ENCODE data around the gene MAST1. TPM values are rescaled to one million over a fixed set of nuclear protein-coding genes. Genes with fewer than 3 reads are reported as not detected.

The MAST1 gene
- total RNA-seq, 2 donors from 2014 or later, result 1.3 to 2.4 TPM

DNA sequence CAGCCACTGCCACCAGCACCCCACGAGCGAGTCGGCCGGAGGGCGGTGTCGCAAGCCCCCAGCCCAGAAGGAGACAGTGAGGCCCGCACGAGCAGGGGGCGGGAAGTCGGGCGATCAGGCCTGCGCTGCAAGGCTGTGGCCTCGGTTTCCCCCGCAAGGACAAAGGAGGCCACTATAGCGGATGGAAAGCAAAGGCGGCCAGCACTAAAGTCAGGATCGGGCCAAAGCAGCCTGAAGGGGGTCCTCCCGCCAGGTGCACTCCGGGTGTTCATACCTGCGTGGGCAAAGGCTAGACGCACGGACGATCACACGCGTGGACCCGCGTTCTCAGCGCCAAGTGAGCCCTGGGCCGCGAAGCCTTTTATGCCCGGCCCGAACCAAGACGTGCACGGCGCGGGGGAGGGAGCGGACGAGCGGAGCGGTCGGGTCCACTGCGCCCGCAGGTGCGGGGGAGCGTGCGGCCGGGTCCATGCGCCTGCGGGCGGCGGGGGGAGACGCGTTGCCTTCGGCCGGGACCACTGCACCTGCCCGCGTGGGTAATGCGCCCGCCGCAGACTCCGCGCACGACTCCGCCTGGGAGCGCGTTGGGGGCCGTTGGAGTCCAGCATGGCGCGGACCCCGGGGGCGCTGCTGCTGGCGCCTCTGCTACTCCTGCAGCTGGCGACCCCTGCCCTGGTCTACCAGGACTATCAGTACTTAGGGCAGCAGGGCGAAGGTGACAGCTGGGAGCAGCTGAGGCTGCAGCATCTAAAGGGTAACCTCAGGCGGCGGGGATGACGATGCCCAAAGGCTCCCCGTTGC is 36.6 kb upstream of the MAST1 start, which contains the start of the genes PRDX2 and THSD8:
TSS of gene PRDX2 (minus strand) at position 335 of the 801 bp plus-strand sequence. CDS start 539 bp downstream, outside the sequence.
TSS of gene THSD8 (plus strand) at position 604 of the 801 bp plus-strand sequence. CDS start at position 607, 3 bp downstream.
- Histone ChIP-seq H3K9me3 (no peaks in the 10 kb centered on the region), H3K27ac (peak within 1 kb of the TSS; percentile 74 to 78), H3K4me1 (replicated peaks) (peaks cover 8% of the 10 kb centered on the region), H3K4me3 (peak within 1 kb of the TSS; percentile 50 to 67), H3K27me3 (replicated peaks; ENCODE audit: insufficient read depth) (no peaks in the 10 kb centered on the region), H3K36me3 (peaks cover 0 to 6% of the 10 kb centered on the region in 2 donors)
- DNase-seq (ENCODE audit: low spot score), result peak; percentile 76
- intact Hi-C loops (cut with DNase I), result no loop called here
- WGBS, result under 1% methylated on average over 23 of the region's 78 CpGs
- TF ChIP-seq POLR2A (IDR thresholded peaks at IDR 0.05) (peak; percentile 95), POLR2AphosphoS5 (IDR thresholded peaks at IDR 0.05) (peak; percentile 95)
- TF ChIP-seq, protein P1, sequence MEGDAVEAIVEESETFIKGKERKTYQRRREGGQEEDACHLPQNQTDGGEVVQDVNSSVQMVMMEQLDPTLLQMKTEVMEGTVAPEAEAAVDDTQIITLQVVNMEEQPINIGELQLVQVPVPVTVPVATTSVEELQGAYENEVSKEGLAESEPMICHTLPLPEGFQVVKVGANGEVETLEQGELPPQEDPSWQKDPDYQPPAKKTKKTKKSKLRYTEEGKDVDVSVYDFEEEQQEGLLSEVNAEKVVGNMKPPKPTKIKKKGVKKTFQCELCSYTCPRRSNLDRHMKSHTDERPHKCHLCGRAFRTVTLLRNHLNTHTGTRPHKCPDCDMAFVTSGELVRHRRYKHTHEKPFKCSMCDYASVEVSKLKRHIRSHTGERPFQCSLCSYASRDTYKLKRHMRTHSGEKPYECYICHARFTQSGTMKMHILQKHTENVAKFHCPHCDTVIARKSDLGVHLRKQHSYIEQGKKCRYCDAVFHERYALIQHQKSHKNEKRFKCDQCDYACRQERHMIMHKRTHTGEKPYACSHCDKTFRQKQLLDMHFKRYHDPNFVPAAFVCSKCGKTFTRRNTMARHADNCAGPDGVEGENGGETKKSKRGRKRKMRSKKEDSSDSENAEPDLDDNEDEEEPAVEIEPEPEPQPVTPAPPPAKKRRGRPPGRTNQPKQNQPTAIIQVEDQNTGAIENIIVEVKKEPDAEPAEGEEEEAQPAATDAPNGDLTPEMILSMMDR (IDR thresholded peaks at IDR 0.05), result peak in 2 of 4 experiments; percentile 9 to 14

DNA sequence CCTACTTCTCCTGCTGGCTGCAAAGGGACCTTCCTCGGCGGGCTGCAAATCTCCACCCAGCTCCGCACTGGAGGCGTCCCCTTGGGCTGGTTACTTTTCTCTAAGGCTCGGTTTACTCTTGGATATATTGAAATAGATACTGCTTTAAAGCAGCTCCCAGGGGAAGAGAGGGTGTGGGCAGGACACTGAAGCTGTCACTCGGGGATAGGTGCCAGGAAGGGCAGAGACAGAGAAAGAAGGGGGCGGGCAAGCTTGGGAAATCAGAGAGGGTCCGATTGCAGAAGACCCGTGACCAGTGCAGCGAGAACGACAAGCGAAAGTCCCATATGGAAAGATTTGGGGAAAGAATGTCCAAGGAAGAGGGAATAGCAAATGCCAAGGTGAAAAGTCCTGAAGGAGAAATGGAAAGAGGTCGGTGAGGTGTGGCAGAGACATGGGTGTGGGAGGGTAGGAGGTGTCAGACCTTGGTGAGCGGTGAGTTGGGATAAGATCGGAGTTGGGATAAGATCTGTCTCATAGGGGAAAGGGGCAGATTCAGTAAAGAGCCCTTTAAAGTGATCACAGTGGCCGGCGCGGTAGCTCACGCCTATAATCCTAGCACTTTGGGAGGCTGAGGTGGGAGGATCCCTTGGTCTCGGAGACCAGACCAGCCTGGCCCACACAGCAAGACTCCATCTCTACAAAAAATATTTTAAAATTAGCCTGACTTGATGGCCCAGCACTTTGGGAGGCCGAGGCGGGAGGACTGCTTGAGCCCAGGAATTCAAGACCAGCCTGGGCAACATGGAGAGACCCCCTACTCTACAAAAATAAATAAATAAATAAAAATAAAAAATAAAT is 35.8 kb upstream of the MAST1 start:
- 41% methylated on average over 22 of the region's 22 CpGs for WGBS
- TF ChIP-seq, protein P1 (IDR thresholded peaks at IDR 0.05), result no peak
- TF ChIP-seq POLR2A (IDR thresholded peaks at IDR 0.05) (no peak), POLR2AphosphoS5 (IDR thresholded peaks at IDR 0.05) (no peak)
- Histone ChIP-seq H3K27ac (peak overlapping the region; percentile 74 to 78), H3K4me1 (replicated peaks) (peaks cover 8% of the 10 kb centered on the region), H3K36me3 (peaks cover 0 to 6% of the 10 kb centered on the region in 2 donors), H3K9me3 (no peaks in the 10 kb centered on the region), H3K27me3 (replicated peaks; ENCODE audit: insufficient read depth) (no peaks in the 10 kb centered on the region), H3K4me3 (peak overlapping the region; percentile 50 to 67)
- DNase-seq (ENCODE audit: low spot score), result no peak
- intact Hi-C loops (cut with DNase I), result no loop called here

DNA sequence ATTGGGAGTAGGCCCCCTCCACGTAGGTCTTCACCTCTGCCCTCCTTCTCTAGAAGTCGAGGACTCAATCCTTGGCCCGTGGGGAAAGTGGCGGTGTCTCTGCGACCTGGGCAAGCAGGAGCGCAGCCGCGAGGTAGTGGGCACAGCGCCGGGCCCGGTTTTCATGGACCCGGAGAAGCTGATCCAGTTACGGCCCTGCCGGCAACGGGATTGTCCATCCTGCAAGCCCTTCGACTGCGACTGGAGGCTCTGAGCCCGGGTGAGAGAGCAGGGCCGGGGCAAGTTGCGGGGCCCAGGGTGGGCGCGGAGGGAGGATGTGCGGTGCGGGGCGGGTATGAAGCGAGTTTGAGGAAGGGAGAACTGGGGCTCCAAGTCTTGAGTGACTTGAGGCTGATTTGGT is 34.3 kb upstream of the MAST1 start:
- no peak overlapping the region for H3K4me3 ChIP-seq
- intact Hi-C loops (cut with DNase I), result no loop called here

DNA sequence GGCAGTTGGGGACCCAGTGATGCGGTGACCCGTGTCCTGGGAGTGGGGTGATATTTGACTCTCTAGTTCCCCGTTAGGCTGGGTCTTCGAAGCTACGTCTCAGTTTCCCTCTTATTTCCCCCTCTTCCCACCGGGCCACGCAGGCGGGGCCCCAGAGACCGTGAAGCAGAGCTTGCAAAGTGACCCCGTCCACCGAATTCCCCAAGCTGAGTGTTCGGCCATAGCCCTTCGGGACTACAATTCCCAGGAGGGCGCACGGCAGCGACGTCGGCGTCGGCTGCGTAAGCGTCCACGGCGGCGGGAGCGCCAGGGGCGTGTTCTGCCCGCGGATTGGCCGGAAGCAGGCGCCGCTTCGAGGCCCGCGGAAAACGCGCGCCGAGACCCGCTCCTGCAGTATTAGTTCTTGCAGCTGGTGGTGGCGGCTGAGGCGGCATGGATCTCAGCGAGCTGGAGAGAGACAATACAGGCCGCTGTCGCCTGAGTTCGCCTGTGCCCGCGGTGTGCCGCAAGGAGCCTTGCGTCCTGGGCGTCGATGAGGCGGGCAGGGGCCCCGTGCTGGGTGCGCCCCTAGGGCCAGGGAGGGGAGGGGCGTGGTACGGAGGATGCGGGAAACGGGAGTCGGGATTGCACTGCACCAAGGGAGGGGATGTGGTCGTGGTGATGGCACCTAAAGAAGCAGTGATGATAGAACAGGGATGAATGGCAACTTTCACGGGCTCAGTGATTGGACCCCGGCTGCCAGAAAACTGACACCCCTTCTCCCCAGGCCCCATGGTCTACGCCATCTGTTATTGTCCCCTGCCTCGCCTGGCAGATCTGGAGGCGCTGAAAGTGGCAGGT is 31.9 kb upstream of the MAST1 start, which contains the start of gene RNASEH2A:
TSS of gene RNASEH2A (plus strand) at position 343 of the 840 bp plus-strand sequence. CDS start at position 433, 90 bp downstream.
- H3K36me3 ChIP-seq, result no peaks in the 10 kb centered on the region
- H3K27ac ChIP-seq, result peak within 1 kb of the TSS in 1 of 2 donors; percentile 62
- no peaks in the 10 kb centered on the region for H3K27me3 ChIP-seq (replicated peaks; ENCODE audit: insufficient read depth)
- TF ChIP-seq, protein P1 (IDR thresholded peaks at IDR 0.05), result peak in 2 of 4 experiments; percentile 34 to 37
- peak; percentile 92 for TF ChIP-seq POLR2AphosphoS5 (IDR thresholded peaks at IDR 0.05)
- TF ChIP-seq POLR2A (IDR thresholded peaks at IDR 0.05), result no peak
- DNase-seq (ENCODE audit: low spot score), result peak; percentile 85
- intact Hi-C loops (cut with DNase I), result loop anchor here (5.0 kb wide), 1 partner anchor 34 kb away; no protein-coding TSS in a partner anchor
- H3K4me3 ChIP-seq, result peak within 1 kb of the TSS; percentile 47
- H3K9me3 ChIP-seq, result no peaks in the 10 kb centered on the region
- WGBS, result 3% methylated on average over 66 of the region's 66 CpGs
- no peaks in the 10 kb centered on the region for H3K4me1 ChIP-seq (replicated peaks)

More for the DNA sequence above, 34.3 kb upstream of the MAST1 start:
- Histone ChIP-seq H3K9me3 (no peaks in the 10 kb centered on the region), H3K27ac (no peak overlapping the region), H3K36me3 (peaks cover 0 to 5% of the 10 kb centered on the region in 2 donors), H3K27me3 (replicated peaks; ENCODE audit: insufficient read depth) (no peaks in the 10 kb centered on the region), H3K4me1 (replicated peaks) (peaks cover 8% of the 10 kb centered on the region)
- TF ChIP-seq POLR2A (IDR thresholded peaks at IDR 0.05) (no peak), POLR2AphosphoS5 (IDR thresholded peaks at IDR 0.05) (no peak)
- TF ChIP-seq, protein P1 (IDR thresholded peaks at IDR 0.05), result no peak
- WGBS, result 93% methylated on average over 26 of the region's 26 CpGs
- no peak for DNase-seq (ENCODE audit: low spot score)

Measured in prostate gland (tissue), 2 donors.